ENCODE data around the gene CXXC5.
"Not testable (repeated sequence)": the region's sequence is repeated elsewhere in the genome, so short reads cannot be mapped to it uniquely, and the experiment has no call there.

CXXC5 gene

DNA sequence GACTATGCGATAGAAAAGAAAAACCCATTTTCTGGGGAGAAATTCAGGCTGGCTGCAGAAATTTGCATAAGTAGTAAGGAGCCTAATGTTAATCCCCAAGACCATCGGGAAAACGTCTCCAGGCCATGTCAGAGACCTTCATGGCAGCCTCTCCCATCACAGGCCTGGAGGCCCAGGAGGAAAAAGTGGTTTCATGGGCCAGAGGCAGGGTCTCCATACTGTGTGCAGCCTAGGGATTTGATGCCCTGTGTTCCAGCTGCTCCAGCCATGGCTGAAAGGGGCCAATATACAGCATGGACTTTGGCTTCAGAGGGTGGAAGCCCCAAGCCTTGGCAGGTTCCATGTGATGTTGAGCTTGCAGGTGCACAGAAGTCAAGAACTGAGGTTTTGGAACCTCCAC lies 71.8 kb downstream of the CXXC5 start:
- not testable (repeated sequence) for DNase-seq

DNA sequence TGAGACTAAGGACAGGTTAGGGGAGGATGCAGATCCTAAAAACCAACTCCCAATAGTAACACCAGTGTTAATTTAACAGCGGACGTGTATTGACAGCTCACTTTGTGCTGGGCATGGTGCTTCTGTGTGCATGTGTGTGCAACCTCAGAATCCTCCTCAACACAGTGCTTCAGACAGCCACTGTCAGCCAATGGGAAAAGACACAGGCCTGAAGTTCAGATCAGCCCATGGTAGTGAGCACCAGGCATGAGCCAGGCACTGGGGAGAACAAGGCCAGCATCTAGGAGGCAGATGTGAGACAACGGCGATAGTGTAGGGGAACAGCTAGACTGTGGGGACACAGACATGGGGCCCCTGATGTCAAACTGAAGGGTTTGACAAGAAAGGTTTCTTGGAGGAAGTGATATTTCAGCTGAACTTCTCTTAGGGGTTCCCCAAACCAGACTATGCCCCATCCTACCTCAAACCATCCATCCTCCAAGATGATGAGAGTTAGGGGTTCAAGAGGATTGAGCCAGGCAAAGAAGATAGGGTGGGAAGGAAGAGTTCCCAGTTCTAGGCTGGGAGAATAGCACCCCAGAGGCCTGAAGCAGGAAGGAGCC lies 75.9 kb downstream of the CXXC5 start:
- DNase-seq = no peak

DNA sequence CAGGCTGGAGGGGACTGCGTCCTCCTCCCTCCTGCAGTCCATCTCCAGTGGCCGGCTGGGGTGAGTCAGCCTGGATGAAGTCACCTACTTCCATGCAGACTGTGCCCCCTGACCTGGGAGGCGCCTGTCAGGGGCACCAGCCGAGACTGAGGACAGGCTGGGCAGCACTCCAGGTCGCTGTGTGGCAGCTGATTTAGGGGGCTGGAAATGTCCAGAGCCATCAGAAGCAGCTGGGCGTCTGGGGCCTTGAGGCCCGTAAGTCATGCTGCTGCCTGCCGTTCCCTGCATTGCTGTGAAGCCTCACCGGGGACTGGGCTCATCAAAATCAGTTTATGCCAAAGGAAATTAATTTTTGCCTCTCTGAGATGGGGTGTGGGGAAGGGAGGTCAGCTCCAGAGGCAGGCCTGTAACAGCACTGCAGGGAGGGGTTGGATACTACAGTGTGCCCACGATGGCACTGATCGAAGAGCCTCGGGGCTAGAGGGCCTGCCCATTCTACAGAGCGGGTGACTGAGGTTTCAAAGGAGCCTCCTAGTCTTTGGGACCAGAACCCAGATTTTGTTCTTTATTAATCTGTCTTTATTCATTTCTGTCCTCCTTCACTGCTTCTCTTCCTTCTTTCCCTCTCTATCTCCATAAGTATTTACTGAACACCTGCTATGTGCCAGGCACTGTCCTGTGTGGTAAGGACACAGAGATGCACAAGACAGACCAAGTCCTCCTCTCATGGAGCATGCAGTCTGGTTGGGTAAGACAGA lies 77.1 kb downstream of the CXXC5 start:
- no peak for DNase-seq

DNA sequence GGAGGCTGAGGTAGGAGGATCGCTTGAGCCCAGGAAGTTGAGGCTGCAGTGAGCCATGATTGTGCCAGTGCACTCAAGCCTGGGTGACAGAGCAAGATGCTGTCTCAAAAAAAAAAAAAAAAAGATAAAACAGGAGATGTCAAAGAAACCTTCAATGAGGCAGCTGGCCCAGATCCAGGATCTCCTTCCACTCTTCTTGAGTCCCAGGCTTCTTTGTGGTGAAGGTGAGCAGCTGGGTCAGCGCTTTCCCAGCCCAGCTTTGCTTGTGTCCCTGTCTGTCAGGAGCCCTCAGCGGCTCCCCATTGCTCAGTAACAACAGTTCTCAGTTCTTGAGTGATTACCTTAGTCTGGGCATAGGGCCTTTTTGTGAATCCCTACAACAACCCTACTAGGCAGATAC lies 78.1 kb downstream of the CXXC5 start:
- no peak for DNase-seq

DNA sequence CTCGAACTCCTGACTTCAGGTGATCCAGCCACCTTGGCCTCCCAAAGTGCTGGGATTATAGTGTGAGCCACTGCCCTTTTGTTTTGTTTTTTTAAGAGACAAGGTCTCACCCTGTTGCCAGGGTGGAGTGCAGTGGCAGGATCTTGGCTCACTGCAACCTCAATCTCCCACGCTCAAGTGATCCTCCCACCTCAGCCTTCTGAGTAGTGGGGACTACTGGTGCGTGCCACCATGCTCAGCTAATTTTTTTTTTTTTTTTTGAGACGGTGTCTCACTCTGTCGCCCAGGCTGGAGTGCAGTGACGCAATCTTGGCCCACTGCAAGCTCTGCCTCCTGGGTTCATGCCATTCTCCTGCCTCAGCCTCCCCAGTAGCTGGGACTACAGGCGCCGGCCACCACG lies 79.5 kb downstream of the CXXC5 start:
- not testable (repeated sequence) for DNase-seq

DNA sequence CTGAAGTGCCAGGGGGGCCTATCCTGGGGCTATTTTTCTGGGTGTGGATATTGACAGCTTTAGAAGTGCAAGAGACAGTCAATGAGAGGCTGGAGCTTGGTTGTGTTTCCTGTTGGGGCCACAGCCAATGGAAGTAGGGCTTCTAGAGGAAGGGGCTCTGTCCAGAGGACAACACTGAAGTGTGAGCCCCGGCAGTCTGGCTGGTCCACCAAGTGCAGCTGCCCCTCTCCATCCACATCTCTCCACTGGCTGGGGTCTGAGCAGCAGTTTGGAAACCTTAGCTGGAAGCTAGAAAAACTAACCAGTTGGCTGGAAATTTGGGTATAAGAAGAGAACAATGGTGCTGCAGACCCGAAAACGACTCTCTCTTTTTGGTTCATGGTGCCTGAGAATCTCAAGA lies 83.1 kb downstream of the CXXC5 start:
- no peak for DNase-seq

DNA sequence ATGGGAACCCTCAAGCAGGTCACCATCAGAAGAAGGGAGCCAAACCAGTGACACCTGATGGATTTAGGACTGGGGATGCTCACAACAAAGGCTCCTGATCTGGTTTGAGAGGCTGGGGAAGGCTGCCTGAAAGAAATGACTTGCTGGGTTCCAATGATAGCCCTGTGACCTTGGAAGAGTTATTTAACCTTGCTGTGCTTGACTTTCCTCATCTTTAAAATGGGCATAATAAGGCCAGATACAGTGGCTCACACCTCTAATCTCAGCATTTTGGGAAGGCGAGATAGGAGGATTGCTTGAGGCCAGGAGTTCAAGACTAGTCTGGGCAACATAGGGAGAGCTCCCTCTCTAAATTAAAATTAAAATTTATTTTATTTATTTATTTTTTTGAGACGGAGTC lies 83.9 kb downstream of the CXXC5 start:
- DNase-seq = no peak

DNA sequence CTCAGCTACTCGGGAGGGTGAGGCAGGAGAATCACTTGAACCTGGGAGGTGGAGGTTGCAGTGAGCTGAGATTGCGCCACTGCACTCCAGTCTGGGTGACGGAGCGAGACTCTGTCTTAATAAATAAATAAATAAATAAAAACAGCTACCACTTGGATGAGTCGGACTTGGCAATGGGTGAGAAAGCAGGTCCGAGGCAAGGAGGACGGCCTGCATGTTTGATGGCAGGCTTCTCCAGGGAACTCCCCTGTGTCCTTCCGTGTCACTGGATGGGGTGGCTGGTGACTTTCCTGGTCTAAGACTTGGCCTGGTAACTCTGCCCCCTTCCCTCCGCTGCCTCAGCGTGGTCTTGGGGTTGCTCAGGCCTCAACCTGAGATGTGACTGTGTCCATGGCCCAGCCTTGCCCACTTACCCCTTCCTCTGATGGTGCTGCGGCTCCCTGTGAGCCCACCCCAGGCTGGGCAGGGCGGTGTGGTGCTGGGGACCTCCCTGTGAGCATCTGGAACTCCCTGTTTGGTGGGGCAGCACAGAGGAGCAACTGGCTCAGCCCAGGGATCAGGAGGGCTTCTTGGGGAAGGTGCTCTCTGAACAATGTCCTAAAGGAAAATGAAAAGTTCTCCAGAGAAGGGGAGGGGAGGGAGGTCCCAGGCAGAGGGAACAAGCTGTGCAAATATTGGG lies 85.0 kb downstream of the CXXC5 start:
- no peak for DNase-seq

Data from COR-L47 (cell line).